Stomach (tissue), 9 donors: ENCODE data around the gene NWD2. TPM values are rescaled to one million over a fixed set of nuclear protein-coding genes. Genes with fewer than 3 reads are reported as not detected.
A peak's percentile ranks its signal among the peaks of the same experiment; 100 is the strongest.

ENCODE experiments used
- DNase-seq, 2 donors: peaks; one replicate each; pipeline versions ENCODE4 v3.0.0 to v3.0.0-alpha.2; 2013 to 2019
- H3K27ac ChIP-seq, 5 donors: fragments of 200-600 bp in 4 of 5; sonication (generic) in 4 of 5; one replicate each; pipeline ENCODE4 v1.5.1; 2013 to 2019; ENCODE audit warnings: mild to moderate bottlenecking in 1 of 5, moderate library complexity in 1 of 5
- H3K27me3 ChIP-seq, 3 donors: fragments of 200-600 bp; sonication (generic); one replicate each; pipeline ENCODE4 v1.5.1; 2017 to 2019; ENCODE audit warnings: mixed run types in 1 of 3
- H3K36me3 ChIP-seq, 4 donors: fragments of 200-600 bp; sonication (generic); 1 replicate in 3 of 4; 2 replicates in 1 of 4; pipeline ENCODE4 v1.5.1; 2016 to 2019
- H3K4me1 ChIP-seq, 4 donors: fragments of 200-600 bp; sonication (generic); one replicate each; pipeline ENCODE4 v1.5.1; 2016 to 2019
- H3K4me3 ChIP-seq, 4 donors: fragments of 200-600 bp; sonication (generic) in 3 of 4; one replicate each; pipeline ENCODE4 v1.5.1; 2016 to 2019; ENCODE audit warnings: mild to moderate bottlenecking in 1 of 4
- H3K9me3 ChIP-seq, 4 donors: fragments of 200-600 bp; sonication (generic); one replicate each; pipeline ENCODE4 v1.5.1; 2016 to 2019
- CTCF ChIP-seq, 7 experiments: fragments of 450-650 bp in 4 of 7; fragments of 200-600 bp in 3 of 7; sonication (generic) in 3 of 7; IDR thresholded peaks; one replicate each; pipeline ENCODE4 v1.5.1; 2016 to 2019; ENCODE audit warnings: antibody characterized with exemption in 7 of 7, control low read depth in 2 of 7, mild to moderate bottlenecking in 1 of 7
- EP300 ChIP-seq: sonication (generic); formaldehyde crosslinking; IDR thresholded peaks from one replicate; pipeline ENCODE4 v1.6.1; 2017; ENCODE audit warnings: antibody characterized with exemption
- POLR2A ChIP-seq, 4 donors: fragments of 450-650 bp; IDR thresholded peaks; one replicate each; pipeline ENCODE4 v1.6.1; 2016; ENCODE audit warnings: antibody characterized with exemption in 4 of 4, control low read depth in 2 of 4, mild to moderate bottlenecking in 1 of 4, moderate library complexity in 1 of 4
- POLR2AphosphoS5 ChIP-seq, 3 donors: sonication (generic); formaldehyde crosslinking; IDR thresholded peaks; one replicate each; pipeline ENCODE4 v1.6.1; 2016; ENCODE audit warnings: antibody characterized with exemption in 3 of 3
- WGBS, 5 donors: extraction: QIAGEN DNeasy Blood & Tissue Kit in 3 of 5; methylation state at CpG; one replicate each; pipeline versions ENCODE4 v1.1.5 to v1.1.7; 2013 to 2018; 5-methylcytosine and 5-hydroxymethylcytosine counted together
- intact Hi-C: fragments of 100-400 bp; cut with DNase I; formaldehyde crosslinking; loops from one replicate; pipeline ENCODE4 v1.15.1; 2023; ENCODE audit warnings: low total_unique reads
- polyA plus RNA-seq, 3 donors: library from polyadenylated mRNA; stranded (reverse); fragments of 200-250 nt; gene quantifications; one replicate each; pipeline ENCODE4 v1.2.3, GENCODE V29; 2013
- total RNA-seq, 5 donors: library from RNA; depleted of rRNA; stranded (reverse); fragments of >200 nt; gene quantifications; one replicate each; pipeline versions ENCODE4 v1.1.0 to v1.2.3, GENCODE V29; 2014 to 2016
- donor health status: healthy with polysubstance abuse.
- donor health status: Bipolar disorder and iron deficiency.
- donor health status: healthy.

NWD2 gene
- total and polyA plus RNA-seq, 8 donors = under 0.01 to 1.5 (median 0.05) TPM; not detected in 5

GRCh38 chr4:37427193-37427592 is 182.7 kb downstream of the NWD2 start:
- Histone ChIP-seq H3K4me3 (no peak overlapping the region), H3K9me3 (no peaks in the 10 kb centered on the region), H3K4me1 (peaks cover 0 to 21% (median 9%) of the 10 kb centered on the region in 4 donors), H3K36me3 (no peaks in the 10 kb centered on the region), H3K27ac (no peak overlapping the region), H3K27me3 (no peaks in the 10 kb centered on the region)
- no peak for TF ChIP-seq POLR2AphosphoS5 (IDR thresholded peaks at IDR 0.05)
- TF ChIP-seq EP300 = no peak
- no peak for TF ChIP-seq CTCF (IDR thresholded peaks at IDR 0.05)
- no peak for TF ChIP-seq POLR2A (IDR thresholded peaks at IDR 0.05)
- no peak for DNase-seq
- WGBS, 5 donors = 91 to 98% (median 95%) methylated on average over 2 of the region's 2 CpGs
- intact Hi-C loops = no loop called here

GRCh38 chr4:37429906-37430305 is 185.4 kb downstream of the NWD2 start:
- H3K9me3 ChIP-seq = no peaks in the 10 kb centered on the region
- no peaks in the 10 kb centered on the region for H3K36me3 ChIP-seq
- no peak overlapping the region for H3K27ac ChIP-seq
- no peak overlapping the region for H3K4me3 ChIP-seq
- no peak for DNase-seq
- no peaks in the 10 kb centered on the region for H3K27me3 ChIP-seq
- H3K4me1 ChIP-seq = peaks cover 0 to 13% (median 6%) of the 10 kb centered on the region in 4 donors
- intact Hi-C loops = no loop called here
- TF ChIP-seq CTCF (IDR thresholded peaks at IDR 0.05) (no peak), POLR2A (IDR thresholded peaks at IDR 0.05) (no peak), POLR2AphosphoS5 (IDR thresholded peaks at IDR 0.05) (no peak), EP300 (no peak)

GRCh38 chr4:37430718-37431416 is 186.3 kb downstream of the NWD2 start:
- peaks cover 0 to 13% (median 6%) of the 10 kb centered on the region in 4 donors for H3K4me1 ChIP-seq
- H3K4me3 ChIP-seq = no peak overlapping the region
- H3K9me3 ChIP-seq = no peaks in the 10 kb centered on the region
- no peaks in the 10 kb centered on the region for H3K36me3 ChIP-seq
- DNase-seq = no peak
- TF ChIP-seq CTCF (IDR thresholded peaks at IDR 0.05) = no peak
- no peak for TF ChIP-seq EP300
- TF ChIP-seq POLR2AphosphoS5 (IDR thresholded peaks at IDR 0.05) = no peak
- TF ChIP-seq POLR2A (IDR thresholded peaks at IDR 0.05) = no peak
- peak overlapping the region in 1 of 5 donors; percentile 12 for H3K27ac ChIP-seq
- intact Hi-C loops = no loop called here
- no peaks in the 10 kb centered on the region for H3K27me3 ChIP-seq
- WGBS, 5 donors = 56 to 61% (median 57%) methylated on average over 3 of the region's 3 CpGs

GRCh38 chr4:37431417-37431743 is 186.8 kb downstream of the NWD2 start:
- Histone ChIP-seq H3K36me3 (no peaks in the 10 kb centered on the region), H3K27me3 (no peaks in the 10 kb centered on the region), H3K4me3 (no peak overlapping the region), H3K9me3 (no peaks in the 10 kb centered on the region), H3K27ac (peak overlapping the region in 1 of 5 donors; percentile 12), H3K4me1 (peaks cover 0 to 13% (median 6%) of the 10 kb centered on the region in 4 donors)
- peak in 1 of 2 donors; percentile 66 for DNase-seq
- intact Hi-C loops = no loop called here
- WGBS, 5 donors = 0 to 12% (median 7%) methylated on average over 1 of the region's 1 CpG
- TF ChIP-seq CTCF (IDR thresholded peaks at IDR 0.05) (no peak), POLR2AphosphoS5 (IDR thresholded peaks at IDR 0.05) (no peak), EP300 (no peak), POLR2A (IDR thresholded peaks at IDR 0.05) (no peak)
